HG03442 (cell line): ENCODE results near the gene TIMM10.

Experiments
- ATAC-seq: cut with Tn5 transposase; IDR thresholded peaks from one replicate; pipeline ENCODE4 v1.9.1; 2021; ENCODE audit warnings: mild to moderate bottlenecking, moderate library complexity; ENCODE audit not compliant: unreplicated experiment

TIMM10 gene

DNA sequence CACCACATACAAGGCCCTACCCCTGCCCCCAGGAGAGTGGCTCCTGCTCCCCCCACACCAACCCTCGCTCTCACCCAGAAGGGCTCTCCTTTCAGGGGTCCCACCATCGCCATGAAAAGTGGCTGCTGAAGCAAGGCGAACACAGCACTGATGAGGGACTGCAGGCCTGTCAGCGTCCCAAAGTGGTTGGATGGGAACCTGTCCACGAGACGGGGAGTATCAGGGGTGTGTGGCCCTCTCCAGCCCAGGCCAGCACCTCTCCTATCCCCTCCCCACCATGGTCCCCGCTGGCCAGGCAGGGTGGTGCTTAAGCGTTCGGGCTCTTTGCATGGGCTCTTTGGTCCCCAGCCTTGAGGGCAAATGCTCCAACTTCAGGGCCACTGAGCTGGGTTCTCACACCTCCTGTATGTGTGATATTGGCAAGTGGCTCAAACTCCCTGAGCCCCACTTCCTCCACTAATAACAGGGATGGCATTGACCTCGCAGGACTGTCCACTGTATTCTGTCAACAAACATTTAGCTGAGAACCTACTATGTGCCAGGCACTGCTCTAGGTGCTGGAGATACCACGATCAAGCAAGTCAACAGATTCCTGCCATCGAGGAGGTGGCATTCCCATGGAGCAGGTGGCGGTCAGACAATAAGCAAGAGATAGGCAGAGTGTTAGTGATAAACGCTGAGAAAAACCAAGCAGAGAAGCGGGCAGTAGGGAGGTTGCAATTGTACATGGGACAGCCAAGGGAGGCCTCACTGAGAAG is 43.4 kb downstream of the TIMM10 start:
- ATAC-seq, result no peak

- ATAC-seq, result no peak
These were observed 45.1 kb downstream of the TIMM10 start for GRCh38 chr11:57485217-57485990.

GRCh38 chr11:57484141-57484710 is 46.3 kb downstream of the TIMM10 start:
- ATAC-seq, result peak; percentile 39

DNA sequence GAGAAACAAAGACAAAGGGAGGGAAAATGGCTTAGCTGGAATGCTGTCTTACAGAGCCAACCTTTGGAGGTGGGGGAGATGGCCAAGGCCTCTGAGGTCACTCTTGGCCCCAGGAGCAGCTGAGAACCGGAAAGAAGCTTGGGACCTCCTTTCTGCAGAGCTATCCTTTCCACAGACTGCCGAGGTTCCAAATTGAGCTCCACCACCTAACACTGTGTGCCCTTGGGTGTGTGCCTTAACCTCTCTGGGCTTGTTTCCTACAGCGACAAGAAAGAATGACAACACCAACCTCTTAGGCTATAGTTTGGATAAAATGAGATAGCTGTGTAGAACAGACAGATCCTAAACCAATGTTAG is 47.0 kb downstream of the TIMM10 start:
- ATAC-seq, result no peak

- ATAC-seq, result no peak
These were observed 47.6 kb downstream of the TIMM10 start for GRCh38 chr11:57482782-57483561.

GRCh38 chr11:57481915-57482781 is 48.4 kb downstream of the TIMM10 start:
- no peak for ATAC-seq

- no peak for ATAC-seq
These were observed 49.2 kb downstream of the TIMM10 start for GRCh38 chr11:57481315-57481714.

DNA sequence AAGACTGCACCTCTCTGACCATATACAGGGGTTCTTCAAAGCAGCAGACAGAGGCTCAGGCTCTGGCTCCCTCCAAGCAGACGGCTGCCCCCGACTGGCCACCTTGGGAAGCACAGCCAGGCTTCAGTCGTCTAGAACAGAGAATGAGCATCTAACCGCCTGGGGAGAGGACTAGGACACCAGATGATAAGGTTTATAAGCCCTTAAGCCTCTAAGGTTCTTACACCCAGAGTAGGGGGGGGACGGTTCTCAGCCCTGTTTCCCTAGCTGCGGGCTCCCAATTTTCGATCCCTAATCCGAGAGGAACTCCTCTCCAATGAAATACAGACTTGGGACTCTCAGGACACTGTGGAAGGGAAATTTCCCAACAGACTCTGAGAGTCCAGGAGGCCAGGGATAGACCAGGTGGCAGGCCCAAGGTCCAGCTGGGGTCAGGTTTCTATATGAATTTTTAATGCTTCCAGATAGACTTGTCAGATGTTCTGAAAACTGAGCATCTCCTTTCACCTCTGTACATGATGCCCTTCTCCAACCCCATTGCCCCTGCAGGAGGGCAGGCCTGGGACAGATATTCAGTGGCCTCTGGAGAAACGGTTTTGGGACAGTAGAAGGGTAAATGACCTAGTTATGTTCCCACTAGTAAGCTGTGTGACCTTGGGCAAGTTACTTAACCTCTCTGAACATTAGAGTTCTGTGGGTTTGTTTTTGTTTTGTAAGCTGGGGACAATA is 50.0 kb downstream of the TIMM10 start:
- ATAC-seq, result peak; percentile 34

- ATAC-seq, result no peak
These were observed 50.6 kb downstream of the TIMM10 start for GRCh38 chr11:57479911-57480310.

GRCh38 chr11:57479021-57479663 is 51.4 kb downstream of the TIMM10 start:
- ATAC-seq, result no peak
